GM19455 (cell line): ENCODE data around the gene TTC29.
"Not testable (repeated sequence)": the region's sequence is repeated elsewhere in the genome, so short reads cannot be mapped to it uniquely, and the experiment has no call there.

ENCODE experiments used
- ATAC-seq: cut with Tn5 transposase; IDR thresholded peaks from one replicate; pipeline ENCODE4 v1.9.1; 2021; ENCODE audit not compliant: unreplicated experiment

The TTC29 gene

DNA sequence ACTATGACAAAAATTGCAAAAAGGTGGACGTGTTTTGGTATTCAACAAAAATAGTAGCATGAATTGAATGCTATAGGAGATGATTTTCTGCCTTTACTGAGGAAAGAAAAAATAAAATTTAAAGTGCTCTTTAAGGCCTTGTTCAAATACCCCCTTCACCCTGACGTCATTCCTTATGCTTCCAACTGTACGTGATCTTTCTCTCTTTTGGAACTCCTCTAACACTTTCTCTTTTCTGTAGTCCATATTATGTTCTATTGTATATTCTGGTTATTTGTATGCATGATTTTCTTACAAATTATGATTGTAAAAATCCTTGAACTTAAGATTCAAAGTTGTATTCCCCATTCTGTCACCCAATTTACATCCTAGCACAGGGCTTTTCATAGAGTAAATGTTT, 206.5 kb downstream of the TTC29 start:
- ATAC-seq: no peak

DNA sequence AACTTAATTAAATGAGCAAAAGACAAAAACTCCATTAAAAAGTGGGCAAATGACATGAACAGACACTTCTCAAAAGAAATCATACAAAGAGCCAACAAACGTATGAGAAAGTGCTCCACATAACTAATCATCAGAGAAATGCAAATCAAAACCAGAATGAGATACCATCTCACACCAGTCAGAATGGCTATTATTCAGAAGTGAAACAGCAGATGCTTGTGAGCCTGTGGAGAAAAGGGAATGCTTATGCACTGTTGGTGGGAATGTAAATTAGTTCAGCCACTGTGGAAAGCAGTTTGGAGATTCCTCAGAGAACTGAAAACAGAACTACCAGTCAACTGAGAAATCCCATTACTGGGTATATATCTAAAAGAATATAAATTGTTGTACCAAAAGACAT, 222.1 kb downstream of the TTC29 start:
- not testable (repeated sequence) for ATAC-seq

DNA sequence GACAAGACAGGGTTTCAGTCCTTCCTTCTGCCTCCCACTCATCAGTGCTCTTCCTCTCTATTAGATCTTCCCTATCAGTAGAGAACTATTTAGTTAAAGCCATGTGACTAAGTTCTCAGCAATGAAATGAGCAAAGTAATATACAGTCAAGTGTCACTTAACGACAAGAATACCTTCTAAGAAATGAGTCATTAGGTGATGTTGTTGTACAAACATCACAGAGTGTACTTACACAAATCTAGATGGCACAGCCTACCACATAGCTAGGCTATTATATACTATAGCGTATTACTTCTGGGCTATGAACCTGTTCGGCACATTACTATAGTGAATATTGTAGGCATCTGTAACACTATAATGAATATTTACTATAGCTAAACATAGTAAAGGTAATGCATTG, 235.7 kb downstream of the TTC29 start:
- no peak for ATAC-seq

DNA sequence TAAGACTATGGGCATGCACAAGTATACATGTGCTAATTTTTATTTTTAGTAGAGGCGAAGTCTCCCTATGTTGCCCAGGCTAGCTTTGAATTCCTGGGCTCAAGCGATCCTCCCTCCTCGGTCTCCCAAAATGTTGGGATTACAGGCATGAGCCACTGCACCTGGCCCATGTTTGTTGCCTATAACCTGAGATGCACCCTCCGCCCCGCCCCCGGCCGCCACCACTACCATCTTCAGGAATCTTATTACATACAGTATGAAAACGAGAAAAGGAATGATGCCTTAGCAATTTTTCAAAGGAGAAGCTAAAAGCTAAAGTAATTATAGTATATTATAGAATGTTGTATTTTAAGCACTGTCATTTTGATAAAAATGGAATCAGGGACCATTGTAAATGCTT, 245.8 kb downstream of the TTC29 start:
- ATAC-seq: no peak

DNA sequence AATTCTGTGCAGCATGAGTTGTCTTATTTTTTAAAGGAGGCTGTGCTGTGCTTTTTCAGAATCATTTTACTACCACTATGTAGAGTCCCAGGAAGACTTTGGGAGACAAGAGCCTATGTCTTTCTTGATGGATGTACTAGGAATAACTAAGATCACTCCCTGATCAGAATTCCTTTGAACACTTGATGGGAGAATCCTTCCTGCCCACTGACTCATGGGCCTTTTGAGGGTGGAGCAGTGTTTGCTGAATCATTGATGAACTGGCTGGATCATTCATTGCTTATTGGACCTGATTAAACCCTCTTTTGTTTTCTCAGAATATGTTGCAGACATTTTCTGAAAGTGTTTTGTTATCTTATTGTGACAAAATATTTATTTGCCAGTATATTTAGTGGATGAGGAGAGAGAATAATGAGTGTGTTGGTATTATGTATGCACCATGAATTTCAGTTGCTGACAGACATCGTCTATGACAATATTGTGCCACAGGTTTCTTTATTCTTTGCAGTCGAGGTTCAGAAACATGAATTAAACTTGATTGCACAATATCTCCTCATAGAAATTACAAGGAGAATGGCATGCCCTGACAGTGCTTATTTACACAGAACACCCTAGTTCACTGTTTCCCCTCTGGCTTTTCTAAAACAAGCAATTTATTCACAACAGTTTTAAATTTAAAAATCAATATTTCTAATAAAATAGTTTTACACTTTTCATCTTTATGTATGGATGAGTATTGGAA, 270.7 kb downstream of the TTC29 start:
- ATAC-seq: no peak

DNA sequence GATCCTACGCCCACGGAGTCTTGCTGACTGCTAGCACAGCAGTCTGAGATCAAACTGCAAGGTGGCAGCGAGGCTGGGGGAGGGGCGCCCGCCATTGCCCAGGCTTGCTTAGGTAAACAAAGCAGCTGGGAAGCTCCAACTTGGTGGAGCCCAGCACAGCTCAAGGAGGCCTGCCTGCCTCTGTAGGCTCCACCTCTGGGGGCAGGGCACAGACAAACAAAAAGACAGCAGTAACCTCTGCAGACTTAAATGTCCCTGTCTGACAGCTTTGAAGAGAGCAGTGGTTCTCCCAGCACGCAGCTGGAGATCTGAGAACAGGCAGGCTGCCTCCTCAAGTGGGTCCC, 281.7 kb downstream of the TTC29 start:
- not testable (repeated sequence) for ATAC-seq

DNA sequence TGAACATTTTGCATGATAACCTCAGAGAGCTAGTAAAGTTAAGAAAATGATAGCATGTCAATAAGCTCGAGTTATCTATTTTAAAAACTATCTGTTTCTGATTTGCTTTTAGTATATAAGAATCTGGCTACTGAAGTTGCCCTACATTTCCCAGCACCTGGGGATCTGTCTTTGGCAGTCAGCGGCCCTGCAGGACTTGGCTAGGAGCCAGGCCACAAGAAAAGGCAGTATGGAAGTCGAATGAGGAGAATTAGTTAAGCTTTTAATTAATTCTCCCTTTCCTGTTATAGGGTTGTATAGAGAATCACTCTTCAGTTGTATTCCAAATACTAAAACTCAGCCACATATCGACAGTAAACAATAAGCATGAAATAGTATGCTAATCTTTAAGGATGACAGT, 284.3 kb downstream of the TTC29 start:
- no peak for ATAC-seq
